Measurements from ENCODE around the gene SCUBE2.
"Not testable (repeated sequence)": the region's sequence is repeated elsewhere in the genome, so short reads cannot be mapped to it uniquely, and the experiment has no call there.

Gene SCUBE2

DNA sequence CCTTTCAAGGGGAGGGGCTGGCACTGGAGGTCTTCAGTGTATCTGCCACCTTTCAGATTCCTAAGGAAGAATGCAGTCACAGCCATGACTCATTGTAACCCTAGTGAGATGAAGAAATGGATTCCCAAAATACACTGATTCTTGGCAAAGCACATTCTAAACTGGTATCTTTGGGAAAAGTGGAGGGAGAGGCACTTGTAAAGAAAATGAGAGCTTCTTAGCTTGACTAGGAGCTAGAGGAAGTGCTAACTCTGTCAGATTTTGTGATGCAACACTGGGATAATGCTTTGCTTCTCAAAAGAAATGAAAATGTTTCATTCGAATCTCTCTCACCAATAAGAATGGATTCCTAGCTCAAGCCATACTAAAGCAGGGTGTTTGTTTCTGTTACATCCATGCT, 101.9 kb downstream of the SCUBE2 start:
- no peak overlapping the region for H3K4me3 ChIP-seq (ENCODE audit: low read depth, low read length)
- TF ChIP-seq CTCF (IDR thresholded peaks at IDR 0.05; ENCODE audit: insufficient read depth, low read depth, low read length, missing control alignments), result no peak
- DNase-seq (ENCODE audit: low read depth), result no peak

- DNase-seq (ENCODE audit: low read depth), result no peak
- TF ChIP-seq CTCF (IDR thresholded peaks at IDR 0.05; ENCODE audit: insufficient read depth, low read depth, low read length, missing control alignments), result no peak
- H3K4me3 ChIP-seq (ENCODE audit: low read depth, low read length), result no peak overlapping the region
Observed at GRCh38 chr11:8988329-8989234, 102.8 kb downstream of the SCUBE2 start.

DNA sequence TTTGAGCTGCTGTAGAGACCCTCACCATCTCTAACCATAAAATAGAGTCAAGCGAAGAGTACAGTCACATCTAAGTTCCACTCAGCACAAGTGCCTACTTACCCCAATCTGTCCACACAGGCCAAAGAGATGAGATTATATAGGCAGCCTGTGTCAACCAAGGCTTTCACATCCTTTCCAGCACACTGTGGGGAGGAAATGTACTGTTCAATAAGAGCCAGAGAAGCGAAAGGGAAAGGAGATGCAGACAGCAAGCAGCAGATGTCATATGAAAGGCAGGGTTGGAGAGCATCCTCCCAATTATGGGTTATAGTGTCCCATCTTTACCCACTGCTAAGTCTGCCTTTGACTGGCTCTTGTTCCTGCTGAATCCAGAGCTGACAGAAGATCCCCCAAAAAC, 104.0 kb downstream of the SCUBE2 start:
- no peak for TF ChIP-seq CTCF (IDR thresholded peaks at IDR 0.05; ENCODE audit: insufficient read depth, low read depth, low read length, missing control alignments)
- no peak overlapping the region for H3K4me3 ChIP-seq (ENCODE audit: low read depth, low read length)

DNA sequence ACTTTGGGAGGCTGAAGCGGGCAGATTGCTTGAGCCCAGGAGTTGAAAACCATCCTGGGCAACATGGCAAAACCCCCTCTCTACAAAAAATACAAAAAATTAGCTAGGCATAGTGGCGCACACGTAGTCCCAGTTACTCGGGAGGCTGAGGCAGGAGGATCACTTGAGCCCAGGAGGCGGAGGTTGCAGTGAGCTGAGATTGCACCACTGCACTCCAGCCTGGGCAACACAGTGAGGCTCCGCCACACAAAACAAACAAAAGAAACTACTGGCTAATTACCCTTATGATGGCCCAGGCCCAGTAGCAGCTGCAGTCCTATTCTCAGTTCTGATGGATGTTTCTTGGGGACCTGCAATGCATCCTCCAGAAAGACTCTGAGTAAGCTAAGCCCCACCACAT, 104.6 kb downstream of the SCUBE2 start:
- H3K4me3 ChIP-seq (ENCODE audit: low read depth, low read length); DNase-seq (ENCODE audit: low read depth): not testable (repeated sequence)

More for the DNA sequence above, 104.0 kb downstream of the SCUBE2 start:
- peak; percentile 48 for DNase-seq (ENCODE audit: low read depth)

- H3K4me3 ChIP-seq (ENCODE audit: low read depth, low read length), result no peak overlapping the region
- DNase-seq (ENCODE audit: low read depth), result no peak
- no peak for TF ChIP-seq CTCF (IDR thresholded peaks at IDR 0.05; ENCODE audit: insufficient read depth, low read depth, low read length, missing control alignments)
Observed at GRCh38 chr11:8985462-8985861, 105.9 kb downstream of the SCUBE2 start.

DNA sequence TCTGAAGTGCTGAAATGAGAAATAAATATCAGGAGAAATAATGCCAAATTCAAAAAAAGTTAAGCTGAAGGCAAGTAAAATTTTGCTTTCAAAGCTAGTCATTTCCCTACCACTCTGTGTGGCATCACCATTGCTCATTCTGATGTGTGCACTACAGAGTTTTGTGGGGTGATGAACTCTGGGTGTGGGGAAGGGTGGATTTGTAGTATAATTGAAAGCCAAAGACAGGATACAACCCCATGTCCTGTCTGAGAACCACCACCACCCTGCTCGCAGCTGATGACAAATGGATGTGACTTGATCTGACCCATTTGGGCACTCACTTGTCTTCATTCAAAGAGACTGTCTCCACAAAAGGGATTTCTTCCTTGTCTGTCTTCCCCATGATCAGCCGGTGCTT, 107.8 kb downstream of the SCUBE2 start:
- DNase-seq (ENCODE audit: low read depth), result no peak

GRCh38 chr11:8980485-8980884, 110.9 kb downstream of the SCUBE2 start:
- no peak for TF ChIP-seq CTCF (IDR thresholded peaks at IDR 0.05; ENCODE audit: insufficient read depth, low read depth, low read length, missing control alignments)
- no peak overlapping the region for H3K4me3 ChIP-seq (ENCODE audit: low read depth, low read length)
- no peak for DNase-seq (ENCODE audit: low read depth)

More for the DNA sequence above, 107.8 kb downstream of the SCUBE2 start:
- no peak overlapping the region for H3K4me3 ChIP-seq (ENCODE audit: low read depth, low read length)
- no peak for TF ChIP-seq CTCF (IDR thresholded peaks at IDR 0.05; ENCODE audit: insufficient read depth, low read depth, low read length, missing control alignments)

DNA sequence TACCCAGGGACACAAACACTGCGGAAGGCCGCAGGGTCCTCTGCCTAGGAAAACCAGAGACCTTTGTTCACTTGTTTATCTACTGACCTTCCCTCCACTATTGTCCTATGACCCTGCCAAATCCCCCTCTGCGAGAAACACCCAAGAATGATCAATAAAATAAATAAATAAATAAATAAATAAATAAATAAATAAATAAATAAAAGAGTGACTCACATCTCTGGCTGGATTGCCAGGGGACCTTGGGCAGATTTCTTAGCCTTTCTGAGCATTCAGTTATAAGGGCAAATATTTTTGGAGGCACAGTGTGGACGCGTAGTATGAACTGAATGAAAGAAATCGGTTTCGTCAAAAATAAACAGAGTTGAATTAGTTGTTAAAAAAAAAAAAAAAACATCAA, 112.0 kb downstream of the SCUBE2 start:
- DNase-seq (ENCODE audit: low read depth); H3K4me3 ChIP-seq (ENCODE audit: low read depth, low read length): not testable (repeated sequence)
